ENCODE data around the gene FAM234A.
A peak's percentile ranks its signal among the peaks of the same experiment; 100 is the strongest.
"Not testable (repeated sequence)": the region's sequence is repeated elsewhere in the genome, so short reads cannot be mapped to it uniquely, and the experiment has no call there.

The FAM234A gene

DNA sequence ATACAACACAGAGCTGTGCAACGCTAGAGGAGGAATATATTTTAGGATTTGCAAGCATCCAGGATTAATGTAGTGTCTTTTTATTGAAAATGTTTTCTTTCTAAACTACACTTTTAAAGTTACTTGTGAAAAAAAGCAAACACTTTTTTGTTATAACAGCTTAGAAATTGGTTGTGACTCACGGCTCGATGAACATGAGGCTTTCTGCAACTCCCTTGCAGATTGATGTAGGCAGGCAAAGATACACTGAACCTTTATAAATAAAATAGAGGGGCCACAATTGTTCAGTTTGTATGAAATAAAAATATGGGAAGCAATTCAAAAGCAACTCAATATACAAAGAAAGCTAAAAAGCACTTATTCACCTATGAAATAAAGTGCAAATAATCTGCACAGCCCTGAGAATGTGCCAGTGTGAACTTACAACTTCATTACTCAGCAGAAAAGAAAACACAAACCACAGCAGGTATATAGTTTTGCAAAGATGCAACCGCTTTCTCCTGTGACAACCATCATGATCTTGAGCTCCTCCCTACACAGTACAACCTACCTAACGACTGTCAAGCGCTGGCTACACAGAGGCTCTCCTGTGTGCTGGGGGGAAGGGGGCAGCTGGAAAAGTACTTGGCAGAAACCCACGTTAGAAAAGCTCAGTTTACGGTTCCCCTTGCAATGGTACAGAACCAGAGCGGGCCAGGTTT lies 6.3 kb upstream of the FAM234A start:
- Histone ChIP-seq H2BK5ac (ENCODE audit: low read length) (no peak overlapping the region), H3K56ac (ENCODE audit: low read length) (peak overlapping the region; percentile 98), H3K36me3 (ENCODE audit: control insufficient read depth, insufficient read depth, low read length) (peaks cover 5% of the 10 kb centered on the region), H3K23ac (ENCODE audit: low read length) (peak overlapping the region; percentile 86), H4K8ac (ENCODE audit: low read depth, low read length) (peak overlapping the region; percentile 43), H4K5ac (ENCODE audit: low read length) (no peak overlapping the region), H3K79me2 (ENCODE audit: control insufficient read depth, insufficient read depth, low read length) (peaks cover 38% of the 10 kb centered on the region), H2BK120ac (ENCODE audit: low read depth, low read length) (no peak overlapping the region), H2BK15ac (replicated peaks; ENCODE audit: low read depth) (no peak overlapping the region), H3K27ac (ENCODE audit: low read depth, low read length) (peak overlapping the region; percentile 45), H3K4me3 (ENCODE audit: low read length) (peak overlapping the region; percentile 73), H3K9ac (ENCODE audit: low read length) (peak overlapping the region; percentile 90), H3K4me1 (ENCODE audit: control insufficient read depth, low read depth, low read length) (peaks cover 2% of the 10 kb centered on the region), H3K4me2 (ENCODE audit: low read length) (peak overlapping the region; percentile 39), H2AK5ac (ENCODE audit: low read length) (no peak overlapping the region), H3K4ac (ENCODE audit: low read depth, low read length) (no peak overlapping the region), H3K27me3 (ENCODE audit: insufficient read depth, low read length, poor library complexity) (no peaks in the 10 kb centered on the region), H3K18ac (ENCODE audit: low read length) (no peak overlapping the region), H3K79me1 (ENCODE audit: low read length) (peaks cover 6% of the 10 kb centered on the region)
- no CpG with 5 or more reads among the region's 9 CpGs for WGBS (ENCODE audit: extremely low coverage, insufficient coverage, low lambda C conversion rate)
- DNase-seq, result peak; percentile 50

DNA sequence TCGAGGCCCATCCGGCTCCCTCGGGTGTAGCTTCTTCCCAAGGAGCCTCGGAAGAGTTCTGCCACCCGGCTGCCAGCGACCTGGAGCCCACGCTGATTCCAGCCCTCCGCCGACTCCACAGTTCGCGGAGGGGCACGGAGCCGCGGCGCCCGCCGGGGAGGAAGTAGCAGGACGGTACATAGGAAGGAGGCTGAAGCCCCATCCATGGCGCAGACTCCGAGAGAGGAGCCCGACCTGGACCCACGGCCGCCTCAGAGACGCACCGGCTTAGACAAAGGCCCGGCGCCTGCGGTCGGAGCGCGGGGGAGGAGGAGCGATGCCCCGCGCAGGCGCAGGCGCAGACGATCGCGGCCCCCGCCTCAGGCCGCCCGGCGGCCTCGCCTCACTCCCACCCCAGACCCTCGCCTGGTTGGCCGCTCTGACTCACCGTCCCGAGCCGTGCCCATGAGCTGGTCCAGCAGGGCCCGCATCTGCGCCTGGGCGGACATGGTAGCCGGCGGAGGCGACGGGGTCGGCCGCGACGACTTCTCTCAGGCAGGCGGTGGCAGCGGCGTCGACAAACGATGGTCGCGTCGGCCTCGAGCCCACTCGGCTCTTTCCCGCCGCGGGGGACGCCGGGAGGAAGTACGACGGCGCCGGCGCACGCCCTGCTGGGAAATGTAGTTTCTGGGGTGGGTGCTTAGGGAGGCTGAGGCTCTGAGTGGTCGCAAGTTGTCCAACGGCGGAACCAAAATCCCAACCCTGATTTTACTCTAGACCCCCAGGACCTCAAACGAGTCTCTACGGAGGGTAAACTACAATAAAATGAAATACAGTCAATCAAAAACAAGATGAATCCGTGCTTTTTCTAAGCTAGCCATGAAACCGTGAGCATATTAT lies 5.5 kb upstream of the FAM234A start, which contains the start of gene LUC7L:
LUC7L (minus strand) TSS at position 598 of the 879 bp plus-strand sequence; CDS start at position 488, 110 bp downstream.
- Histone ChIP-seq H3K18ac (ENCODE audit: low read length) (peak within 1 kb of the TSS; percentile 98), H2AK5ac (ENCODE audit: low read length) (no peak within 1 kb of the TSS), H3K4me2 (ENCODE audit: low read length) (peak within 1 kb of the TSS; percentile 35), H3K27me3 (ENCODE audit: insufficient read depth, low read length, poor library complexity) (no peaks in the 10 kb centered on the region), H3K9ac (ENCODE audit: low read length) (peak within 1 kb of the TSS; percentile 90), H3K23ac (ENCODE audit: low read length) (peak within 1 kb of the TSS; percentile 86), H3K79me2 (ENCODE audit: control insufficient read depth, insufficient read depth, low read length) (peaks cover 37% of the 10 kb centered on the region), H3K4ac (ENCODE audit: low read depth, low read length) (peak within 1 kb of the TSS; percentile 97), H4K8ac (ENCODE audit: low read depth, low read length) (peak within 1 kb of the TSS; percentile 98), H3K27ac (ENCODE audit: low read depth, low read length) (peak within 1 kb of the TSS; percentile 97), H2BK15ac (replicated peaks; ENCODE audit: low read depth) (no peak within 1 kb of the TSS), H3K79me1 (ENCODE audit: low read length) (peaks cover 6% of the 10 kb centered on the region), H3K4me1 (ENCODE audit: control insufficient read depth, low read depth, low read length) (peaks cover 2% of the 10 kb centered on the region), H4K5ac (ENCODE audit: low read length) (no peak within 1 kb of the TSS), H2BK5ac (ENCODE audit: low read length) (peak within 1 kb of the TSS; percentile 92), H3K4me3 (ENCODE audit: low read length) (peak within 1 kb of the TSS; percentile 73), H2BK120ac (ENCODE audit: low read depth, low read length) (no peak within 1 kb of the TSS), H3K36me3 (ENCODE audit: control insufficient read depth, insufficient read depth, low read length) (peaks cover 5% of the 10 kb centered on the region), H3K56ac (ENCODE audit: low read length) (peak within 1 kb of the TSS; percentile 98)
- DNase-seq, result peak; percentile 94
- no CpG with 5 or more reads among the region's 88 CpGs for WGBS (ENCODE audit: extremely low coverage, insufficient coverage, low lambda C conversion rate)

DNA sequence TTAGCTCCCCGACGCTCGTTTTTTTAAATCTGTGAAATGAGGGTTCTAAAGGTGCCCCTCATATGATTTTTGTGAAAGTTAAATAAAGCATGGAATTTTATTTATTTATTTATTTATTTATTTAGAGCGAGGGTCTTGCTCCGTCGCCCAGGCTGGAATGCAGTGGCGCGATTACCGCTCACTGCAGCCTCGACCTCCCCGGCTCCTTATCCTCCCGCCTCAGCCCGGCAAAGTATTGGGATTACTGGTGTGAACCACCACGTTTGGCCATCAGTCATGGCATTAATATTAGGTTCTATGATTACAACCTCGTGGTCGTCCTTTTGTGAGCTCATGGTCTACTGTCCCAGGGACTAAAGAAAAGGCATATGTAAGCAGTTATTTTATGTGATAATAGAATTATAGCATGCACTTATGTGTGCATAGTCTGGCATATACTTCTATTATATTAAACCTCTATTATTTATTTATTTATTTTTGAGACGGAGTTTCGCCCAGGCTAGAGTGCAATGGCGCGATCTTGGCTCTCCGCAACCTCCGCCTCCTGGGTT lies 4.8 kb upstream of the FAM234A start:
- Histone ChIP-seq H2BK15ac (replicated peaks; ENCODE audit: low read depth) (no peak overlapping the region), H3K4ac (ENCODE audit: low read depth, low read length) (no peak overlapping the region), H3K4me3 (ENCODE audit: low read length) (no peak overlapping the region), H4K8ac (ENCODE audit: low read depth, low read length) (no peak overlapping the region), H3K56ac (ENCODE audit: low read length) (no peak overlapping the region), H3K18ac (ENCODE audit: low read length) (no peak overlapping the region), H3K79me1 (ENCODE audit: low read length) (peaks cover 6% of the 10 kb centered on the region), H2BK120ac (ENCODE audit: low read depth, low read length) (no peak overlapping the region), H3K4me1 (ENCODE audit: control insufficient read depth, low read depth, low read length) (peaks cover 2% of the 10 kb centered on the region), H3K4me2 (ENCODE audit: low read length) (no peak overlapping the region), H4K5ac (ENCODE audit: low read length) (no peak overlapping the region), H3K23ac (ENCODE audit: low read length) (no peak overlapping the region), H3K9ac (ENCODE audit: low read length) (peak overlapping the region; percentile 20), H3K79me2 (ENCODE audit: control insufficient read depth, insufficient read depth, low read length) (peaks cover 34% of the 10 kb centered on the region), H2BK5ac (ENCODE audit: low read length) (no peak overlapping the region), H3K36me3 (ENCODE audit: control insufficient read depth, insufficient read depth, low read length) (peaks cover 5% of the 10 kb centered on the region), H3K27me3 (ENCODE audit: insufficient read depth, low read length, poor library complexity) (no peaks in the 10 kb centered on the region), H3K27ac (ENCODE audit: low read depth, low read length) (no peak overlapping the region), H2AK5ac (ENCODE audit: low read length) (no peak overlapping the region)
- DNase-seq, result no peak
- WGBS (ENCODE audit: extremely low coverage, insufficient coverage, low lambda C conversion rate), result no CpG with 5 or more reads among the region's 22 CpGs

DNA sequence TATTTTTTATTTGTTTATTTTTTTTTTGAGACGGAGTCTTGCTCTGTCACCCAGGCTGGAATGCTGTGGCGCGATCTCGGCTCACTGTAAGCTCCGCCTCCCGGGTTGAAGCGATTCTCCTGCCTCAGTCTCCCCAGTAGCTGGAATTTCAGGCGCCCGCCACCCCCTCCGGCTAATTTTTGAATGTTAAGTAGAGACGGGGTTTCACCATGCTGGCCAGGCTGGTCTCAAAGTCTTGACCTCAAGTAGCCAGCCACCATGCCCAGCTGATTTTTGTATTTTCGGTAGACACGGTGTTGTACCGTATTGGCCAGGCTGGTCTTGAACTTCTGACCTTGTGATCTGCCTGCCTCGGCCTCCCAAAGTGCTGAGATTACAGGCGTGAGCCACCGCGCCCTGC lies 4.3 kb upstream of the FAM234A start:
- H2BK5ac ChIP-seq (ENCODE audit: low read length); H2AK5ac ChIP-seq (ENCODE audit: low read length); H3K27me3 ChIP-seq (ENCODE audit: insufficient read depth, low read length, poor library complexity); H3K23ac ChIP-seq (ENCODE audit: low read length); H2BK15ac ChIP-seq (replicated peaks; ENCODE audit: low read depth); H3K4me1 ChIP-seq (ENCODE audit: control insufficient read depth, low read depth, low read length); H3K79me1 ChIP-seq (ENCODE audit: low read length); H3K18ac ChIP-seq (ENCODE audit: low read length); H2BK120ac ChIP-seq (ENCODE audit: low read depth, low read length); H3K4me2 ChIP-seq (ENCODE audit: low read length); H3K27ac ChIP-seq (ENCODE audit: low read depth, low read length); H3K4me3 ChIP-seq (ENCODE audit: low read length); H3K36me3 ChIP-seq (ENCODE audit: control insufficient read depth, insufficient read depth, low read length); H4K8ac ChIP-seq (ENCODE audit: low read depth, low read length); H3K56ac ChIP-seq (ENCODE audit: low read length); H3K9ac ChIP-seq (ENCODE audit: low read length); DNase-seq; H3K4ac ChIP-seq (ENCODE audit: low read depth, low read length); H4K5ac ChIP-seq (ENCODE audit: low read length): not testable (repeated sequence)
- peaks cover 31% of the 10 kb centered on the region for H3K79me2 ChIP-seq (ENCODE audit: control insufficient read depth, insufficient read depth, low read length)
- WGBS (ENCODE audit: extremely low coverage, insufficient coverage, low lambda C conversion rate), result no CpG with 5 or more reads among the region's 18 CpGs

DNA sequence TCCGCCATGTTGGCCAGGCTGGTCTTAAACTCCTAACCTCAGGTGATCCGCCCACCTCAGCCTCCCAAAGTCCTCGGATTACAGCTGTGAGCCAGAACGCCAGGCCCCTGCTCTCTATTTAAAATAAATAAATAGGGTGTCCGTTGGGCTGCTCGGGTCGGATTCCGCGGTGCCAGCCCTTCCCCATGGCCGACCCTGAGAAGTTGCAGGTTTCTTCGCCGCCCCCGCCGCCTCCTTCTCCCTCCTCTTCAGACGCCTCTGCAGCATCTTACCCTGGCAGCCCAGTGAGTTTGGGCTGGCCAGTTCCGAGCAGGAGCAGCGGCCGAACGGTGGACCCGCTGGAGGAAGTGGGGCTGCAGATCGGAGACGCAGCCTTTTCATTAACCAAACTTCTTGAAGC lies 3.7 kb upstream of the FAM234A start:
- Histone ChIP-seq H3K36me3 (ENCODE audit: control insufficient read depth, insufficient read depth, low read length) (peaks cover 5% of the 10 kb centered on the region), H3K79me1 (ENCODE audit: low read length) (peaks cover 6% of the 10 kb centered on the region), H3K4me1 (ENCODE audit: control insufficient read depth, low read depth, low read length) (peaks cover 2% of the 10 kb centered on the region), H3K9ac (ENCODE audit: low read length) (no peak overlapping the region), H3K18ac (ENCODE audit: low read length) (no peak overlapping the region), H3K4me3 (ENCODE audit: low read length) (no peak overlapping the region), H2BK15ac (replicated peaks; ENCODE audit: low read depth) (no peak overlapping the region), H4K5ac (ENCODE audit: low read length) (no peak overlapping the region), H3K79me2 (ENCODE audit: control insufficient read depth, insufficient read depth, low read length) (peaks cover 28% of the 10 kb centered on the region), H3K27me3 (ENCODE audit: insufficient read depth, low read length, poor library complexity) (no peaks in the 10 kb centered on the region), H3K27ac (ENCODE audit: low read depth, low read length) (no peak overlapping the region), H3K4me2 (ENCODE audit: low read length) (no peak overlapping the region), H2AK5ac (ENCODE audit: low read length) (no peak overlapping the region), H3K56ac (ENCODE audit: low read length) (no peak overlapping the region), H2BK120ac (ENCODE audit: low read depth, low read length) (no peak overlapping the region), H2BK5ac (ENCODE audit: low read length) (no peak overlapping the region), H4K8ac (ENCODE audit: low read depth, low read length) (no peak overlapping the region), H3K23ac (ENCODE audit: low read length) (no peak overlapping the region), H3K4ac (ENCODE audit: low read depth, low read length) (no peak overlapping the region)
- DNase-seq, result no peak
- WGBS (ENCODE audit: extremely low coverage, insufficient coverage, low lambda C conversion rate), result no CpG with 5 or more reads among the region's 22 CpGs
